GM10266 (cell line): ENCODE data around the gene DOK5.

ENCODE experiments used
- DNase-seq: peaks from one replicate; pipeline ENCODE4 v3.0.0; 2012; ENCODE audit errors: extremely low spot score
- TF ChIP-seq, protein P1 (sequence below): IDR thresholded peaks from 2 replicates; pipeline ENCODE4 v1.5.1; 2012; ENCODE audit warnings: mild to moderate bottlenecking, low read depth; ENCODE audit not compliant: control insufficient read depth, insufficient read depth; ENCODE audit errors: missing control alignments

Gene DOK5

GRCh38 chr20:54559890-54560289 lies 84.5 kb downstream of the DOK5 start:
- TF ChIP-seq, protein P1, sequence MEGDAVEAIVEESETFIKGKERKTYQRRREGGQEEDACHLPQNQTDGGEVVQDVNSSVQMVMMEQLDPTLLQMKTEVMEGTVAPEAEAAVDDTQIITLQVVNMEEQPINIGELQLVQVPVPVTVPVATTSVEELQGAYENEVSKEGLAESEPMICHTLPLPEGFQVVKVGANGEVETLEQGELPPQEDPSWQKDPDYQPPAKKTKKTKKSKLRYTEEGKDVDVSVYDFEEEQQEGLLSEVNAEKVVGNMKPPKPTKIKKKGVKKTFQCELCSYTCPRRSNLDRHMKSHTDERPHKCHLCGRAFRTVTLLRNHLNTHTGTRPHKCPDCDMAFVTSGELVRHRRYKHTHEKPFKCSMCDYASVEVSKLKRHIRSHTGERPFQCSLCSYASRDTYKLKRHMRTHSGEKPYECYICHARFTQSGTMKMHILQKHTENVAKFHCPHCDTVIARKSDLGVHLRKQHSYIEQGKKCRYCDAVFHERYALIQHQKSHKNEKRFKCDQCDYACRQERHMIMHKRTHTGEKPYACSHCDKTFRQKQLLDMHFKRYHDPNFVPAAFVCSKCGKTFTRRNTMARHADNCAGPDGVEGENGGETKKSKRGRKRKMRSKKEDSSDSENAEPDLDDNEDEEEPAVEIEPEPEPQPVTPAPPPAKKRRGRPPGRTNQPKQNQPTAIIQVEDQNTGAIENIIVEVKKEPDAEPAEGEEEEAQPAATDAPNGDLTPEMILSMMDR: no peak
- no peak for DNase-seq

- TF ChIP-seq, protein P1: no peak
- no peak for DNase-seq
These were observed 85.0 kb downstream of the DOK5 start for GRCh38 chr20:54560357-54560756.

- TF ChIP-seq, protein P1: no peak
These were observed 89.9 kb downstream of the DOK5 start for GRCh38 chr20:54565255-54565654.

DNA sequence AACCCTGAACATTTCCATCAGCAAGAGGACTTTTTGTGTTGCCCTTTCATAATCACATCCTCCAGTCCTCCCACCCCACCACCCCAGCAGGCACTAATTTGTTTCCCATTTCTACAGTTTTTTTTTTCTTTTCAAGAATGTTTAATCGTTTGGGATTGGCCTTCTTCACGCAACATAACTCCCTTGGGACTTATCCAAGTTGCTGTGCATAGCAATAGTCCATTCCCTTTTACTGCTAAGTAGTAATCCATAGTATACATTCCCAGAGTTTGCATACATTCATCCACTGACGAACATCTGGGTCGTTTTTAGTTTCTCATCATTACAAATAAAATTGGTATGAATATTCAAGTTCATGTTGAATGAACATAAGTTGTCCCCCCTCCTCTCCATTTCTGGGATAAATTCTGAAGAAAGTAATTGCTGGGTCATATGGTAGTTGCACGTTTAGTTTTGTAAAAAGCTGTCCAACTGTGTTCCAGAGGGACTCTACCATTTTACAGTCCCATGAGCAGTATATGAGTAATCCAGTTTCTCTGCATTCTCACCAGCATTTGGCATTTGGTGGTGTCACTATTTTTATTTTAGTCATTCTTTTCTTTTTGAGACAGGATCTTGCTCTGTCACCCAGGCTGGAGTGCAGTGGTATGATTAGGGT lies 90.8 kb downstream of the DOK5 start:
- TF ChIP-seq, protein P1: no peak
- DNase-seq: no peak

More at GRCh38 chr20:54565255-54565654, 89.9 kb downstream of the DOK5 start:
- DNase-seq: no peak

DNA sequence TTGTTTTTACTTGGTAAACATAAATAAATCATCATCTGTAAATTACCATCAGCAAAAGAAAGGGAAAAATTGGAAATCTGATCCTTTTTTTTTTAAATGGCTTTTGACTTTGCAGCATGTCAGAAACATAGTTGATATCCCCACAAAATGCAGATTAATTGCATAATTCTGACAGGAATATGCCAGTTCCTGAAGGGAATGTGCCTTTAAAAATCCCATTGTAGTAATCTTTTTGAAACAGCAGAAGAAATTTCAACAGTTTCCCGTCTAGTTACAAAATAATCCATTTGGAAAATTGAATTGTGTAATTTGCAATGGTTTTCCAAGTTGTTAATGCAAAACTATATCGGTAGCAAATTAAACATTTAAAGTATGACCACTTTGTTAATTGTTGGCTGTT lies 95.2 kb downstream of the DOK5 start:
- DNase-seq: no peak
- TF ChIP-seq, protein P1: no peak

- TF ChIP-seq, protein P1: no peak
- DNase-seq: no peak
These were observed 97.5 kb downstream of the DOK5 start for GRCh38 chr20:54572665-54573435.

DNA sequence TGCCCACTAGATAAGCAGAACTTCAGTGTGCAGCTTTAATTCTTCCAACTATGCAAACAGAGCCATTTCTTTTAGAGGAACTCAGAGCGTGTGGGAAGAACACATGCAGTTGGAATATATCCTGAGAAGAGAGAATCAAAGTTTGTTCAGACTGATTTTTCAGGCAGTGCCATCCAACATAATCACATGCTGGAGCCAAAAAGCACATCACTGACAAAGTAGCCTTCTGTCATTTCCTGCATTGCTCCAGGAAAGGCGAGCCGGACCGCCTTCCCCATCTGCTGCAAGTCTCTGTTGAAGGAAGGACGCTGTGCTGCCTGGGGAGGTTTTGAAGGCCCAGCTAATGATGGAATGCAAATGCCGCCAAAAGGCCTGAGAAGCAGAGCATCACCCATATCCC lies 98.4 kb downstream of the DOK5 start:
- TF ChIP-seq, protein P1: no peak
- no peak for DNase-seq
